ENCODE data around the gene KDM6B. TPM values are rescaled to one million over a fixed set of nuclear protein-coding genes. Genes with fewer than 3 reads are reported as not detected.
"Not testable (repeated sequence)": the region's sequence is repeated elsewhere in the genome, so short reads cannot be mapped to it uniquely, and the experiment has no call there.

Gene KDM6B
- total RNA-seq, 1 donor from 2014 or later = 2.9 TPM

DNA sequence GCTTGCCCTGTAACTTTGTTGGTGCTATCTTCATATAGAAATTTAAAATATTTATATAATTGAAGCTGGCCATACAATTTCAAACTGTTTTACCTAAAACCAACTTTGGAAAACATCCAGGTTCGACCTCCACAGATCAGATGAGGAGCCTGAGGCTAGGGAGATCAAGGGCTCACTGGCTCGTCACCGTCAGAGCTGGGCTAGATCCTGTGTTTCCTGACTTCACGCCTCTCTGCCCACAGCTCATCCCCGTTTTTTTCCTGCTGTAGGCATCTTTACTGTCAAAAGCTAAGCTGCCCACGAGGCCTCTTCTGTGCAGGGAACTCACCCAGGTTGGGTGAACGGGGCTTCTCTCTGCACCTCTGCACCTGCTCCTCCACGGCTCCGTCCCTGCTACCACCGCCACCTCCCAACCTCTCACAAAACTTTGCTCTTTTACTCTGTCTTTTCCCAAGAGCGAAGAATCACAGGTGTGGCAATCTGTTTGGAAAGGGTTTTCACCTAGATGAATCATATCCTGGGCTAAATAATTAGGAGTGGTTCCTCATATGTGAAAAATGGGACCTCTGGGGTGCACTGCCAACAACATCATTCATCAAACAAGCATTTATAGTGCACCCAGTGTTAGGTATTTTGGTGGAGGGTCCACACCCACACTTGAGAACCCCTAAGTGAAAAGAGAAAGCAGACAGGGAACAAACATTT is 24.8 kb upstream of the KDM6B start:
- no peak for TF ChIP-seq CTCF (IDR thresholded peaks at IDR 0.05; ENCODE audit: insufficient read depth, low read length, severe bottlenecking)
- peak; percentile 90 for DNase-seq (ENCODE audit: low read depth)
- H3K36me3 ChIP-seq (ENCODE audit: control insufficient read depth, insufficient read depth, low read length) = no peaks in the 10 kb centered on the region
- FAIRE-seq = peak; percentile 84
- H3K4me3 ChIP-seq (ENCODE audit: low read depth, low read length) = no peak overlapping the region
- H3K27me3 ChIP-seq (ENCODE audit: control insufficient read depth, insufficient read depth, low read length) = no peaks in the 10 kb centered on the region

GRCh38 chr17:7809791-7810343 is 24.1 kb upstream of the KDM6B start:
- H3K27me3 ChIP-seq (ENCODE audit: control insufficient read depth, insufficient read depth, low read length); H3K4me3 ChIP-seq (ENCODE audit: low read depth, low read length); FAIRE-seq; H3K36me3 ChIP-seq (ENCODE audit: control insufficient read depth, insufficient read depth, low read length): not testable (repeated sequence)
- peak; percentile 49 for DNase-seq (ENCODE audit: low read depth)

GRCh38 chr17:7811251-7811650 is 22.8 kb upstream of the KDM6B start:
- FAIRE-seq (no peak), DNase-seq (ENCODE audit: low read depth) (no peak)
- H3K4me3 ChIP-seq (ENCODE audit: low read depth, low read length) = no peak overlapping the region
- no peak for TF ChIP-seq CTCF (IDR thresholded peaks at IDR 0.05; ENCODE audit: insufficient read depth, low read length, severe bottlenecking)
- H3K36me3 ChIP-seq (ENCODE audit: control insufficient read depth, insufficient read depth, low read length) = no peaks in the 10 kb centered on the region
- no peaks in the 10 kb centered on the region for H3K27me3 ChIP-seq (ENCODE audit: control insufficient read depth, insufficient read depth, low read length)

DNA sequence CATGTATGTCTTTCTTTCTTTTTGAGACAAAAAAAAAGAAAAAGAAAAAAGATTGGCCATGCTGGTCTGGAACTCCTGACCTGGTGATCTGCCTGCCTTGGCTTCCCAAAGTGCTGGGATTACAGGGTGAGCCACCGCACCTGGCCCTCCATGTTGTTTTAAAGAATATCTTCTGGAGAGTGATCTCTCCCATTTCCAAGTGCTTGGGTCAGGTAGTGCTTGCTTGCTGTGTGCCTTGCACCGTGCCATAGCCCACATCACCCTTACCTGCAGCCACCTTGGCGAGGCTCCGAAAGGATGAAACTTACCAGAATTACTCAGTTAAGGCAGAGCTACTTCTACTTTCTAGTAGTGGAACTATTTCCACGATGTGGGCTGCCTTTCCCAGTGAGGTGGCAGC is 19.0 kb upstream of the KDM6B start:
- Histone ChIP-seq H3K36me3 (ENCODE audit: control insufficient read depth, insufficient read depth, low read length) (no peaks in the 10 kb centered on the region), H3K4me3 (ENCODE audit: low read depth, low read length) (no peak overlapping the region), H3K27me3 (ENCODE audit: control insufficient read depth, insufficient read depth, low read length) (no peaks in the 10 kb centered on the region)
- FAIRE-seq = no peak
- TF ChIP-seq CTCF (IDR thresholded peaks at IDR 0.05; ENCODE audit: insufficient read depth, low read length, severe bottlenecking) = no peak
- no peak for DNase-seq (ENCODE audit: low read depth)

DNA sequence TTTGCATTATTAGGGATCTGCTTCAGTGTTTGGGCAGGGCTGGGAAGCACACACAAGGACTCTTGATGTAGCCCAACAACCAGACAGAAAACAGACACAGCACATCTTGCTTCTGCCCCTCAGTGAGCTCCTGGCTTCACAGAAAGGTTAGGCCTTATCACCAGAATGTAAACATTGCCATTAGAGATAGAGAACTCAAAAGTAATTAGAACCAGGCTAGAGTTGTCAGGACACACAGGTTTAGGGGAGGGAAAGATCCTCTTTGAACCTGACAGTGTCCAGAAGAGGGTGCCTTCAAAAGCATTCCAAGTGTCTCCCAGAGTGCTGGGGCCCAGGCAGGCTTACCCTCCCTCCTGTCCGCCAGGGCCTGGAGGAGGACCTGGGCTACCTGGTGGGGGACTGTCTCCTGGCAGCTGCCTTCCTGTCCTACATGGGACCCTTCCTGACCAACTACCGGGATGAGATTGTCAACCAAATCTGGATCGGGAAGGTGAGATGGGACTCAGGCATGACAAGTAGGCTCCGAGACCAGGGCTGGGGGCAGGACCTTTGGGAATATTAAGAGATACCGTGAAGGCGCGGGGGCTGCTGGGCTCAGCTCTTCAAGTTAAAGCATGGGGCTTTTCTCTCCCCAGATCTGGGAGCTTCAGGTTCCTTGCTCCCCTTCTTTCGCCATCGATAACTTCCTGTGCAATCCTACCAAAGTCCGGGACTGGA is 16.9 kb upstream of the KDM6B start:
- DNase-seq (ENCODE audit: low read depth) = no peak
- no peak for FAIRE-seq
- no peak overlapping the region for H3K4me3 ChIP-seq (ENCODE audit: low read depth, low read length)
- H3K36me3 ChIP-seq (ENCODE audit: control insufficient read depth, insufficient read depth, low read length) = no peaks in the 10 kb centered on the region
- no peak for TF ChIP-seq CTCF (IDR thresholded peaks at IDR 0.05; ENCODE audit: insufficient read depth, low read length, severe bottlenecking)
- no peaks in the 10 kb centered on the region for H3K27me3 ChIP-seq (ENCODE audit: control insufficient read depth, insufficient read depth, low read length)

DNA sequence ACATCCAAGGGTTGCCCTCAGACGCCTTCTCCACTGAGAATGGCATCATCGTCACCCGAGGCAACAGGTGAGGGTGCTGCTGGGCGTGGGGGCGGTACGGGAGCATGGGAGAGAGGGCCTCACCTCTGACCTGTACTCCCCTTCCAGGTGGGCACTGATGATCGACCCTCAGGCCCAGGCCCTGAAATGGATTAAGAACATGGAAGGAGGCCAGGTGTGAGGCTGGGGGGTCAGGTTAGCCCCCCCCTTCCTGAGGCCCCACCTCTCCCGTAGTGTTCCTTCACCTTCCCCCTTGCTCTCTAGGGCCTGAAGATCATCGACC is 16.4 kb upstream of the KDM6B start:
- Histone ChIP-seq H3K36me3 (ENCODE audit: control insufficient read depth, insufficient read depth, low read length) (no peaks in the 10 kb centered on the region), H3K4me3 (ENCODE audit: low read depth, low read length) (no peak overlapping the region), H3K27me3 (ENCODE audit: control insufficient read depth, insufficient read depth, low read length) (no peaks in the 10 kb centered on the region)
- DNase-seq (ENCODE audit: low read depth) = no peak
- no peak for FAIRE-seq
- no peak for TF ChIP-seq CTCF (IDR thresholded peaks at IDR 0.05; ENCODE audit: insufficient read depth, low read length, severe bottlenecking)
